Activated CD4-positive, alpha-beta T cell treated with anti-CD3 and anti-CD28 coated beads, Interleukin-2, Interleukin-6, amounts not matched to agents 100 ng/mL and 50 ng/mL, durations not matched to agents 16 hours and 8 hours (primary cell): ENCODE measurements around the gene LRP1B.
"Not testable (repeated sequence)": the region's sequence is repeated elsewhere in the genome, so short reads cannot be mapped to it uniquely, and the experiment has no call there.

Experiments used
- DNase-seq: peaks from one replicate; pipeline ENCODE4 v3.0.0-alpha.2; 2020

LRP1B gene

DNA sequence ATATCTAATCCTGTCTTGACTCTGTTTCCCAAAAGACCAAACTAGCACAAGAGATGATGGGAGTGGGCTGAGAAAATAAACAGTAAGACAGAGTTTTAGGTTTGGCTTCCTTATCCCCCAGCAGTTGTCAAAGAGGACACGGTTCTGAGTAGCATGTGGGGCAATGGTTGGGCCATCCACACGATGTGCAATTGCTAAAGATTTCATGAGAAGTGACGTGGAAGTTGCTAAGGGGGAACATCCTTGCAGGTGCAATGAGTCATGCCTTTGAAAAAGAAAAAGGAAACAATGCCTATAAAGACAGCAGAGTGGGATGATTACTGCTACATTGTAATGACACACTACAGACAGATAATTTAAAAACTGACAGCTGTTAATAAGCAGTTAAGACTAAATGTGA, 1395.8 kb downstream of the LRP1B start:
- DNase-seq: no peak

DNA sequence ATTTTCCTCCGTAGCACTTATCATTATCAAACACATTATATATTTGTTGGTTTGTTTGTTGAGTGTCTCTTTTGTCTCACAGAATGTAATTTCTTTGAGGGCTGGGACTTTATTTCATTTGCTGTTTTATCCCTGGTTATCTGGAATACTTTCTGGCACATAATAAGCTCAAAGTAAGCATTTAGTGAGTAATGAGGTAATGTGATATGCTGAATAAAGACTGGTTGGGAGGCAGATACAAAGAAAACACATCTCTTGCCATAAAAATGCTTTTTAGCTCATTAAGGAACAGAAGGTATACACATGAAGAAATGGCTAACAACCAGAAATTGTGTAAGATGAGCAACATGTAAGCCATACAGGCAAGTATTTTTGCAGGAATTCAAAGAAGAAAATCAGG, 1411.8 kb downstream of the LRP1B start:
- no peak for DNase-seq

DNA sequence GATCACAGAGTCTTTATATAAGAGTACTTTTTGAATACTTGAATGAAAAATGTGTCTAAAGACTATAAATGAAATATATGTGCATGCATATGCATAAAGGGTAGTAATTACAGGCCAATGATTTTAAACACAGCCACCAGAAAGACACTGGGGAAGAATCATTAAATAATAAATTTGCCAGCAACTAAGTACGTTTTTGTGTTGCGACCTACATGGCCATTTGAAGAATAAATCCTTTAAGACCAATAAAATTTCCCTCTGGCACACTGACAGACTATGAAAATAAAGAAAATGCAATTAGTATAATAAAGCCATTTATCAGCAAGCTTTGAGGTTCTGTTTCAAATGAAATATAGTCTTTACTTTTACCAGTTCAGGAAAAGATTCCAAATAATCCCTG, 1413.3 kb downstream of the LRP1B start:
- DNase-seq: no peak

DNA sequence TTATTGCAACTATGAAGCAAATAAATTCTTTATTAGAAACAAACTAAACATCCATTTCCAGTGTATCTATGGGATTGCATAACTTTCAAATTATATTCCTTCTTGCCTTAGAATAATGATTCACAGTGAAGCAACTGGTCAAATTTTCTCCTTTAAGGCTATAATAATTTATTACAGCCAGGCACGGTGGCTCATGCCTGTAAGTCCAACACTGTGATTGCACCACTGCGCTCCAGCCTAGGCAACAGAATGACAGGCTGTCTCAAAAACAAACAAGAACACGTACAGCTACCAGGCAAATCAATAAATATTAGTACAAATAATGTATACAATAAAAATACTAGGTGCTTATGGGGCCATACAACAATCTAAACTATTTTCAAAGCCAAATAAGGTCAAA, 1416.2 kb downstream of the LRP1B start:
- no peak for DNase-seq

DNA sequence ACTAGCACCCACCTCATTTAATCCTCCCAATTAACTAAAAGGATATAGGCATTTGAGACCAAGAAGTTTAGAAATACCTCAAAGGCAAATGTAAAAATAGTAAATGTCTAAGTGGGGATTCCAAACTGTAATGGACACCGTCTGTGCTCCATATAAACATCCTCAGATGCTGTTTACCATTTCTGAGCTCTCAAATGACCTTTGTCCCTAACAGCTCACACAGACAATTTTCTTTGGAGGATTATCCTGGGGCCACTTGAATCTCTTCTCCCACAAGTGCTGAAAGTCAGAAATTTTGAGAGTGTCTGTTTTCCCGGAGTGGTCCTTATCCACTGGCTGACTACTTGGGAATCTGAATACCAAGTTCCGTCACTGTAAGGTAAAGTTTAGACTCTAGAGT, 1418.9 kb downstream of the LRP1B start:
- no peak for DNase-seq

DNA sequence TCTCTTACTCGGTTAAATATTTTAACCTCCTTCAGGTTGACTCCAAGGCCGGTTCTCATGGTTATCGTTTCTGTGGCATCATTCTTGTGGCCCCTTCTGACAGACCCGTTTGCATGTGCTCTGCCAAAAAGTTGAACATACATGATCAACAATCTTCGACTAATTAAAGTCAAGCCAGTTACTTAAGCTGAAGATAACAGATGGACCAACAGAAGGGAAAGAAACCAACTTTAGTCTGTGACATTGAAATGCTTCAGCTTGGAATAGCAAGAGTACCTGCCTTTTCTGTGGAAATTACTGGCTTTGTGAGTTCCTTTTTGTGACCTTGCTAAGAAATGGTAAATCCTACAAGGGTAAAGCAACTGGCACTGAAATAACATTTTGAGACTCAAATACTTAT, 1429.1 kb downstream of the LRP1B start:
- DNase-seq: no peak

DNA sequence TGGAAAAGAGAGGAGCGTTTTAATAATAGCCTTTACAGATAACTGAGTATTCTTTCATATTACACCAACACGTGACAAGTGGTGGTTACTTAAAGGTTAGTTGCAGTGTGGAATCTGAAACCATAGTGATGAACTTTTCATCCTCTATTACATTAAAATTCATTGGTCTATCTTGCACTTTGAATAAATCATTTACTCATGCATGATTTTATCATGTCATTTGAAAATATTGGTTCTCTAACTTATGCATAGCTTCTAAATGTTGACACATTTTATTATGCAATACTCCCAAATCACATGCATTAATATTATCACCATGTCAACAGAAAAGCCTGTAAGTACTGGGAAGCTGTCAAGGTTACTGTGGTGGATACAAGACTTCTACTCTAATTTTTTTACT, 1432.2 kb downstream of the LRP1B start:
- no peak for DNase-seq

DNA sequence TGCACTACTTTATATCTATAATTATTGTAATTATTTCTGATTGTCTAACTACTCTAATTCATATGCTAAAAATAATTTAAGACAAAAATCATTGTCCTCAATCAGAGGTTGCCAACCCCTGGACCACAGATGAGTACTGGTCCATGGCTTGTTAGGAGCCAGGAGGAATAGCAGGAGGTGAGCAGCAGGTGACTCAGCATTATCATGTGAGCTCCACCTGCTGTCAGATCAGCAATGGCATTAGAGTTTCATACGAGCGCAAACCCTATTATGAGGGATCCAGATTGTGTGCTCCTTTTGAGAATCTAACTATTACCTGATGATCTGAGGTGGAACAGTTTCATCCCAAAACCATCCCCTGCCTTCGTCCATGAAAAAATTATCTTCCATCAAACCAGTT, 1434.4 kb downstream of the LRP1B start:
- DNase-seq: no peak

DNA sequence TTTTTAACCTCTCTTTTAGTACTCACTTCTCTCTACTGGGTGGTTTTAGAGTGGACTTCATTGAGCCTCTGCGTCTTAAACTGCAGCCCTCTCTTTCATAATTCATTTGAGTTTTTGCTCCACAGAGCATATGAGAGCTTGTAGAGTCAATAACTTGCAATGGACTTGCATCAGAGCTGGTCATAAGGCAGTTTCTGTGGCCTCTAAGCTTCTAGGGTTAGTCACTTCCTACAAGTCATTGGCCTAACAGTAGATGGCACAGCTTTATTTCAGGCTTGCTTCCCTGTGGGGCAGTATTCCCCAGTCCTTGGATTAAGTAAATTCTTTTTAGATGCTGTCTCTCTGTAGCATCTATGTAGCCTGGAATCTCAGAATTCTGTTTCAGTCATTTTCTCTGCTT, 1435.7 kb downstream of the LRP1B start:
- no peak for DNase-seq

DNA sequence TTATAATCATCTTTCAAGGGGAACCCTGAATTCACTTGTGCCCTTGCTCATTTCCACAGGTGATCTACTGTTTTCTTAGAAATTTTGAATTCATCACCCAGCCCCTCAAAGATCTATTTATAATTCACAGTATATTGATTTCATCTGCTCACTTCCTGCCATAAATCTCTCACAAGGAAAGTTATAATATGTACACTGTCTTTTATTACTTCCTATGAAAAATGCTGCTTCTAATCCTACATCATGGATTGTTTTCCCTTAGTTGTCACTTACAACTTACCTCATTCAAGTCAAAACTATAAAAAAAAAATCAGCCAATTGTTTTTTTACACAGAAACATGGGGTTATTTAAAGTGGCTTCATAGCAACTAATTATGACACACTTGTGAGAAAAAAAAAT, 1443.0 kb downstream of the LRP1B start:
- DNase-seq: no peak

DNA sequence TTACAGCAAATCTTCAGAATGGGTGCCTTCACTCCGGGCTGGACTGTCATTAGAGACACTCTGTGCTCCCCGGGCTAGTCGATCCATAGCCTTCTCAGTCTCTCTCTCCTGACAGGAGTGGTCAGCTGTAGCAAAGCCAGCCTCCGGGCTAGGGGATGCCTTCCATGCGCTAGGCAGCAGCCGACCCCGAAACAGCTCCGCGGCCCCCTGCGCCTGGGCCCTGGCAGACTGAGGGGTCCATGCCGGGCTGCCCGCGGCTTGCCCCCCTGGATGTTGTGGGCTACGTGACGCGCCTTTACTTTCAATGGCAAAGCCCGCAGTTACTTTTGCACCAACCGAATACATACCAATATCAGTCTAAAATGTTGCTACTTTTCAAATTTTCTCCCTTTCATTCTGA, 1447.2 kb downstream of the LRP1B start:
- DNase-seq: no peak

DNA sequence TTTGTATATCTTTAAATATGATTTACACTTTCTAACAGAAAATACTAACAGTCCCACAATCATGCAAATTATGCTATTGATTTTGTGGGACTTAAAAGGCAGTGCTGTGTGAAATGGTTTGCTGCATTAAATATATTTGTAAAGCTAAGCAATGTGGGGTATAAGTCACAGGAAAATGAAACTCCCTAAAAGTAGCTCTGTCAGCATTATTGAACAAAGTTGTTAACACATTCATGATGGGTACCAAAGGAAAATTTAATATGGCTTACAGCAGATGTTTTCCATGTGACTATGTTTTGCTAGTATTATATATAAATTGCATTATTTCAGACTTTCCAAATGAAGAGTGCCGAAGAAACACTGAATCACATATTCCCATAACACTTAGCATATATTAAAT, 1450.0 kb downstream of the LRP1B start:
- no peak for DNase-seq

DNA sequence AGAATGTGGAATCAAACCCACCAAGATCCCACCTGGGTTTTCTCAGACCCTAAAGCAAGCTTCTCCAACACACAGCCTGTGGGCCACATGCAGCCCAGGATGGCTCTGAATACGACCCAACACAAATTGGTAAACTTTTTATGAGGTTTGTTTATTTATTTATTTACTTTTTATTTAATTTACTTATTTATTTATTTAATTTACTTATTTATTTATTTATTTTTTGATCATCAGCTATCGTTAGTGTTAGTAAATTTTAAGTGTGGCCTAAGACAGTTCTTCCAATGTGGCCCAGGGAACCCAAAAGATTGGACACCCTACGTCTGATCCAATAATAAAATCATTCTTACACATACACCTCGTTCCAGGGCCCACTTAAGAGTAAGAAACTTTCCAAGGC, 1451.1 kb downstream of the LRP1B start:
- DNase-seq: no peak

DNA sequence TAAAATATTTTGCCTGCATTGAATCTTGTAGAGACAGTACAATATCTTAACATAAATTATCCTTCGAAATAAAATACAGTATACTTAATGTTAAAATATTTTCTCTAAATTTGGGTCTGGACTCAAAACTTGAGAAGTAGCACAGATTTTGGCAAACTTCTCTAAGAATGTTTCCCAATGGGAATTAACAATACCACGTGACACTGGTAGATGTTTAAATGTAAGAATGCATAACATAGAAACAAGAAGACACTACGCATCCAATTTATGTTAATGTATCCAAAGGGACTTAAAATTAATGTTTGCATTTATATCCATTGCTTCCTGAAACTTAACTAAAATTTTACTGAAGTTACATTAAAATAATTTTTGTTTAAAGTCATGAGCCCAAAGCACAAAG, 1460.9 kb downstream of the LRP1B start:
- no peak for DNase-seq

DNA sequence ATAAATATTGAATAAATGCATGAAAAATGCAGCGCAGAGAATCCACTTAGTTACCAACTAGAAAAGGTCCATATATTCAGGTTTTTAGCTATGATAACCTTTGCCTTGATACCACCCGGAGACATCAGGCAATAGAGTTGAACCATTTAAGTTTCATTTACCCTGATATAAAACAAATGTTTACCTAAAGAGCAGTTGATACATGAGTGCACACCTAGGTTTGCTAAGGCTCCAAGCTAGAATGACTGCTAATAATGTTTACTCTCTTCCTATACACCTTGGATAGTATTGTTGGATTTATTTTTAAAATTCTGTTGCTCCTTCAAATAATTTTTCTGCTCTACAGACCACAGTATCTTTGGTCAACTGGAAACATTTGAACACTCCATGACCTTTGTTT, 1463.6 kb downstream of the LRP1B start:
- no peak for DNase-seq

DNA sequence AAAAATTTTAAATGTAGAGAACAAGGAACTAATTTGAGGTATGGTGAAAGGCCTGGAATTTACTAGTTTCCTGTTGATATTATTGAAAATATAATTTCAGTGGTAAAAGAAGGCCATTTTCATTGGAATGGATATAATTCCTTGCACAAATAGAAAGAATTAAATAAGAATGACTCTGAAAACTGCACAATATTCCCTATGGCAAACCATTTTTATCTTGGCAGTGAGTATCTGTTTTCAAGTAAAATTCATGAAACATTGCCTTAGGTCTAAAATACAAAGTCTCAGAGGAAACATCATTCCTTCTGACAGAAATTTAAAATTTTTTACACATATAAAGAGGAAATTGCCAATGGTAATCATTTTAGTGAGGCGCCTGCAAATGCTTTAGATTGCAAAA, 1468.3 kb downstream of the LRP1B start:
- DNase-seq: no peak

DNA sequence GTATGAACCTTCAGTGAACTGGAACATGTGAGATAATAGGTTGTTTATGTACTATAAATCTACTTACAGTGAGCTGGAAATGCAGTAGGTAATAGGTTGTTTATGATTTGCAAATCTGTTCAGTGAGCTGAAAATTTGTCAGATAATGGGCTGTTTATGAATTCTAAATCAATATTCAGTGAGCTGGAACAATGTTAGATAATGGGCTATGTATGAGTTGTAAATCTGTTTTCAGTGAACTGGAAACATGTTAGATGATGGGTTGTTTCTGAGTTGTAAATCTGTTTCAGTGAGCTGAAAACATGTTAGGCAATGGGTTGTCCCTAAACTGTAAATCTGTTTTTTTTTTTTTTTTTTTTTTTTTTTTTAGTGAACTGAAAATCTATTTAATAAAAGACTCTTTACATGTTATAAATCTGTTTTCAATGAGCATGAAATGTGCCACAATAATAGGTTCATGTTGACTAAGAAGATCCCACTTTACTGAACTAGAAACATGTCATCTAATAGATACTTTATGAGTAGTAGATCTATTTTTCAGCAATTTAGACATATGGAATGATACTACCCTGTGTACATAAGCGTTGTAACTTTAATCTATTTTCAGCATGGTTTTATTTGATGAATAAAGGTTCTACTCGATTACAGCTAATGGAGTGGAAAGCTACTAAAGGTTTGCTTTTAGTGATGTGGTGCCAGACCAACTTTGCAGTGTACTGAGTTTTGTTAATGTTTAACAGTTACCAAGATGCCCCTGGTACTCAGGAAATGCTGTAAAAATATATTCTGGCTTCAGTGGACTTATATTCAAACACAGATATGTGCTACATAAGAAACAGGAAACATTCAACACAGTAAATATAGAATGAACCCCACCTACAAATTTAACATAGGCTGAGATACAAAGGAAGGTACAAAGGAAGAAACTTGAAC, 1471.8 kb downstream of the LRP1B start:
- no peak for DNase-seq

DNA sequence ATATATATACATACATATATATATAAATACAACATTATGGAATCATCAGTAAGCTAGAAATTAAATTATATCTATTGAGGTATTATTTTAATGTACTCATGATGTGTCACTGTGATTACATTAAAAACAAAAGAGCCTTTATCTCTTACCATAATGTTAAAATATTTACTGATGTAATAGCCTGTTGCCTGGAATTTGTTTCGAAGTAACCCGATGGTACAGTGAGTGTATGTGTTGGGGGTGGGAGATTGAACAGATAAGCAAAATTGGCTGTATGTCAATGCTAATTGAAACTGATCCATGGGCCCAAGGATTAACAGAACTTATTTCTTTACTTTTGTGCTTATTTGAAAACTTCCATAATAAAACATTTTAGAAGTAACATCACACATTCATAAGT, 1473.2 kb downstream of the LRP1B start:
- no peak for DNase-seq

DNA sequence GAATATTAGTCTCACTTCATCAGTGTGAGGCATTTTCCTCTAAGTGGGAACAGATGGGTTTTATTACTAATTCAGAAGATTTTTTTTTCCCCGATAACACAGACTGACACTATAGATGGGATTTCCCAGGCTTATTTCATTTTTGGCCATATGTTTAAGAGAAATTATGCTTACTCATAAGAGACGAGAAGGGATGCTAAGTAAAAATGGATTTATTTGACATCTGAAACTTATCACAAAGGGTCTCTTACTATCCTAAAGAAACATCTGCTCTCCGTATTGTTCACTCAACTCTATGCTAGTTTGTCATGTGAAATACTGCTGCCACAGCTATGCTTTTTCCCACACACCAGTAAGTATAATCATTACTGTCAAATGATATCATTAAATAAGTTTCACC, 1476.3 kb downstream of the LRP1B start:
- no peak for DNase-seq

DNA sequence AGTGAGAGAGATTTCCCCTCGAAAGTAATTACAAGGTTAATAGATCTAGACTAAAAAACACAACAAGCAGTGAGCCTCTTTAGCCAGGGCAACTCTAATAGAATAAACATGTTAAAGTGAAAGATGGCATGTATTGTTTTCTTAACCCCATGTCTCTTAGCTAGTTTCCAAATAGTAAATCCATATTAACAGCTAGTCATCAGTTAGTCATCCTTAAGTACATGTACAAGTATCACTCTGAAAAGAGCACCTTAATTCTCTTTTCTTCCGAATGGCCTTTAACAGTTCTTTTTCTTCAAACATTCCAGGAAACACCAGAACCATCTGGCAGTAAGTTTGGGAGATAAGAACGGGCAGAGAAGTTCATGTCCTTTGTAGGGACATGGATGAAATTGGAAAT, 1480.0 kb downstream of the LRP1B start:
- DNase-seq: no peak

DNA sequence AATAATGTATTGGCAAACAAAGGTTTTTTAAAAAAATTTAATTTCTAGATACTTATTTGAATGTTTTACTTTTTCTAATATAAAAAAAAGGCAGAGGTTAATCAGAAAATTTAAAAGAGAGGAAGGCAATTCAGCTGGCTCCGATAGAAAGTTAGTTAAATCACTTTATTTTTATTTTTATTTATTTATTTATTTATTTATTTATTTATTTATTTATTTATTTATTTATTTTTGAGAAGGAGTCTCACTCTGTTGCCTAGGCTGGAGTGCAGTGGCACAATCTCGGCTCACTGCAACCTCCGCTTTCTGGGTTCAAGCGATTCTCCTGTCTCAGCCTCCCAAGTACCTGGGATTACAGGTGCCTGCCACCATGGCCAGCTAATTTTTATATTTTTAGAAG, 1480.7 kb downstream of the LRP1B start:
- not testable (repeated sequence) for DNase-seq

DNA sequence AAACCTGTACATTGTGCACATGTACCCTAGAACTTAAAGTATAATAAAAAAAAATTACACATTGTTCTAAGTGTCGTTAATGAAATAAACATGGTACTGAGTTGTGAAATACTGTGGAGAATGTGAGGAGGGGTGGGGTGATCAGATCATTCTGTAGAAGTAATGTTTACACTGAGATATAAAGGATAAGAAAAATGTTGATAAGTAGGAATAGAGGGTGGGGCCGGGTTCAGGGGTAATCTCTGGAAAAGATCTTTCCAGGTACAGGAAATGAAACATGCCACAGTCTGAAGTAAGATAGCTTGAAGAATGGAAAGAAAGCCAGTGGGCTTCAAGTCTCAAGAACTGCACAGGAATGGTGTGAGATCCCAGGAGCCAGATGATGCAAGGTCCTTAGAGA, 1482.4 kb downstream of the LRP1B start:
- no peak for DNase-seq

DNA sequence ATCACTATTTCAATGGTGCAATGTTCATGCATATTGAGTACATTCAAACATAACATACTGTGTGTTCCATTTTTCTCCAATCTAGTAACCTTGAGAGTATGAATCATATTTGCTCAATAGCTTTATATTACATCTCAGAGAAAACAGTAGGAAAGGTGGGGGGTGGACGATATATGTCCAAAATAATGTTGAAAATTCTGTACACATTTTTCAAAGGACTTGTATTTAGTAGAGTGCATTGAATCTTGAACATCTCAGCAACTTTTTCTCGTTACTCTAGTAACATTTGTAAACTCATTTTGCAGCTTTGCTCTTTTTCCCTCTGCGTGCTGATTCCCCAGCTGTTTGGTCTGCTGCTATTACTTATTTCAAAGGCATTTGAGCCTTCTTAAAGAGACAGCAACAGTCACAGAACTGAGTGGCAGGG, 1487.0 kb downstream of the LRP1B start:
- DNase-seq: no peak

DNA sequence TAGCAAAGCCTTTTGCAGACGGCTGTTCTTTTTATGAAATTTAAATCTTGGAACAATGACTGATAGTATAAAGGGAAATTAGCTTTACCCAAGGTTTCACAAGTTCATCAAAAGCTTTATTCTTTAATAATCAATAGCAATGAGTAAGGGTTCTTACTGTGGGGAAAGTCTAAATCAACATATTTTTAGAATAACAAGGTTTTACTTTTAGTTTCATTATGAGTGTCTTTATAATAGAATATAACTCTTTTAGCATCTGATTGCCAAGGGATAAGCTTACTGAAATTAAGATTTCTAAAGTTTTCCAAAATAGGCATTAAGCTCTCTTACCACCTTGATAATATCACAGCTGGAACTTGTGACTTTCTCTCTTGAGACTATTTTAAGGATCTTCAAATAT, 1489.7 kb downstream of the LRP1B start:
- DNase-seq: no peak

DNA sequence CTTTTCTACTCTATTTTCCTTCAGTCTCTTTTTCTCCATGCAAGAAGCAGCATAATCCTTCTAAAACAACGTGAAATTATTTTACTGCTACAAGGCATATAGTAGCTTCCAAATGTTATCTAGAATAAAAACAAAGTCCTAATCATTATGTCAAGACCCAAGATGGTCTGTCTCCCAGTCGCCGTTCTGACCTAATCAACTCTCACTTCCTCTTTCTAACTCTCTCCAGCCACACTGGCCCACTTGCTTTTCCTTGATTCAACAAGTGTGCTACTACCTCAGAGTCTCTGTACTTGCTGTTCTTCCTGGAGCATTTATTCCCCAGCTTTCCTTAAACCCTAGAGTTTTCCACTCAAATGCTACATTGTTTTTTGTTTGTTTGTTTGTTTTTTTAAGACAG, 1491.2 kb downstream of the LRP1B start:
- DNase-seq: no peak
